Mesodermal cell (in vitro differentiated cells): ENCODE results near the gene LCN1.
A peak's percentile ranks its signal among the peaks of the same experiment; 100 is the strongest.
"Not testable (repeated sequence)": the region's sequence is repeated elsewhere in the genome, so short reads cannot be mapped to it uniquely, and the experiment has no call there.

ENCODE experiments used
- H3K27ac ChIP-seq: 2 replicates; pipeline ENCODE4 v1.7.0; 2013; ENCODE audit warnings: mild to moderate bottlenecking, low read depth, low read length, moderate library complexity; ENCODE audit not compliant: severe bottlenecking
- H3K36me3 ChIP-seq: 2 replicates; pipeline ENCODE4 v1.7.1; 2013; ENCODE audit warnings: mild to moderate bottlenecking, low read length, moderate library complexity; ENCODE audit not compliant: control insufficient read depth, insufficient read depth
- H3K4me1 ChIP-seq: one replicate; pipeline ENCODE4 v1.7.1; 2013; ENCODE audit warnings: mild to moderate bottlenecking, low read length; ENCODE audit not compliant: insufficient read depth, control insufficient read depth, poor library complexity, severe bottlenecking
- H3K4me3 ChIP-seq: 2 replicates; pipeline ENCODE4 v1.7.0; 2013; ENCODE audit warnings: low read length, control low read depth, mild to moderate bottlenecking; ENCODE audit not compliant: insufficient read depth, poor library complexity, severe bottlenecking; ENCODE audit errors: extremely low read depth
- H3K9me3 ChIP-seq: 2 replicates; pipeline ENCODE4 v1.7.1; 2013; ENCODE audit warnings: mild to moderate bottlenecking, low read length, moderate library complexity; ENCODE audit not compliant: control insufficient read depth
- WGBS, 2 experiments: methylation state at CpG; one replicate each; pipeline ENCODE4 v1.1.5; 2013; ENCODE audit warnings: missing lambda C conversion rate in 2 of 2; ENCODE audit not compliant: insufficient coverage in 2 of 2; 5-methylcytosine and 5-hydroxymethylcytosine counted together

LCN1 gene

GRCh38 chr9:135528842-135529435, 7.7 kb downstream of the LCN1 start:
- H3K9me3 ChIP-seq, H3K4me3 ChIP-seq, H3K36me3 ChIP-seq, H3K27ac ChIP-seq: not testable (repeated sequence)
- peaks cover 11% of the 10 kb centered on the region for H3K4me1 ChIP-seq
- WGBS, 2 experiments: 77 to 91% methylated on average over 2 to 5 of the region's 10 CpGs

GRCh38 chr9:135530146-135530545, 8.9 kb downstream of the LCN1 start:
- Histone ChIP-seq H3K27ac (no peak overlapping the region), H3K9me3 (no peaks in the 10 kb centered on the region)
- 78 to 91% methylated on average over 3 to 5 of the region's 5 CpGs for WGBS, 2 experiments

DNA sequence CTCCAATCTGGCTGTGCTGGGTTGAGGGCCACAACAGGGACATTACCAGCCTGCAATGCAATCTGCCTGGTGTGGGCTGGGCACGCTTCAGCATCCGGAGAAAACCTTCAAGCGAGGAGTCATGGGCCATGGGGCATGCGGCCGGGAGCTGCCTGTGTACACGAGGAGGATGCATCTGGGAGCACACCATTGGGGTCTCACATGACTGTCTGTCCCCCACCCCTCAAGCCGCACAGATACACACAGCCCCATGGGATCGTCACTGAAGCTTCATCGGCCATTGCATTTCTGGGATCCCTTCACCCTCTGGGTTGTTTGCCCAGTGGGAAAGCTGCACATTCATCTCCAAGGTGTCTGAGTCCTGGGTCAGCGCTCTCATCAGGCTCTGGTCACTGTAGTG, 9.9 kb downstream of the LCN1 start:
- H3K9me3 ChIP-seq: no peaks in the 10 kb centered on the region
- H3K27ac ChIP-seq: no peak overlapping the region
- 91 to 97% methylated on average over 8 to 10 of the region's 10 CpGs for WGBS, 2 experiments
- H3K36me3 ChIP-seq: no peaks in the 10 kb centered on the region
- H3K4me1 ChIP-seq: peaks cover 11% of the 10 kb centered on the region
- no peak overlapping the region for H3K4me3 ChIP-seq

More at GRCh38 chr9:135530146-135530545, 8.9 kb downstream of the LCN1 start:
- H3K36me3 ChIP-seq: no peaks in the 10 kb centered on the region
- H3K4me3 ChIP-seq: no peak overlapping the region
- peaks cover 8% of the 10 kb centered on the region for H3K4me1 ChIP-seq

- H3K4me3 ChIP-seq: no peak overlapping the region
- no peaks in the 10 kb centered on the region for H3K36me3 ChIP-seq
- peaks cover 4% of the 10 kb centered on the region for H3K4me1 ChIP-seq
- WGBS, 2 experiments: 89 to 92% methylated on average over 3 of the region's 3 CpGs
- H3K27ac ChIP-seq: no peak overlapping the region
- H3K9me3 ChIP-seq: no peaks in the 10 kb centered on the region
Observed at GRCh38 chr9:135533113-135533512, 11.9 kb downstream of the LCN1 start.

GRCh38 chr9:135533674-135534073, 12.4 kb downstream of the LCN1 start:
- WGBS, 2 experiments: 89 to 91% methylated on average over 9 to 11 of the region's 12 CpGs
- H3K4me3 ChIP-seq: no peak overlapping the region
- H3K36me3 ChIP-seq: no peaks in the 10 kb centered on the region
- H3K27ac ChIP-seq: no peak overlapping the region
- no peaks in the 10 kb centered on the region for H3K9me3 ChIP-seq
- peaks cover 4% of the 10 kb centered on the region for H3K4me1 ChIP-seq

GRCh38 chr9:135534192-135534711, 13.0 kb downstream of the LCN1 start:
- not testable (repeated sequence) for H3K4me1 ChIP-seq, H3K4me3 ChIP-seq, H3K9me3 ChIP-seq, H3K27ac ChIP-seq, H3K36me3 ChIP-seq
- WGBS, 2 experiments: 65 to 66% methylated on average over 8 to 10 of the region's 10 CpGs

- not testable (repeated sequence) for H3K36me3 ChIP-seq, H3K27ac ChIP-seq
- WGBS, 2 experiments: 93 to 98% methylated on average over 4 of the region's 4 CpGs
Observed at GRCh38 chr9:135534826-135535225, 13.6 kb downstream of the LCN1 start.

DNA sequence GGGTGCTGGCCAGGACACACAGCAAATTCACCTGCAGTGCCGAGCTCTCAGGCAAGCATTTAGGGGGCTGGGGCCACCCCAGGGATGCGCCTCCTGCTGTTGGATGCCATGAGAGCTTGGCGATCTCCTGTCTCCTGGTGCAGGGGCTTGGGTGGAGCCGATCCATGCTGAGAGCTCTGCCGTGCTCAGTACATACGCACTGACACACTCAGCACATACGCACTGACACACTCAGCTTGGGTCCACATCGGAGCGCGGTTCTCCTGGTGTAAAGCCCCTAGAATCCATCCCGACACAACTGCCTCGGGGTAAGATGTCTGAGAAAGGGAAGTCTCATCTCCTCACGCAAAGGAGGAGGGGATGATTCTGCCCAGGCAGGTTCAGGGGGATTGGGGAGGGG, 14.4 kb downstream of the LCN1 start:
- not testable (repeated sequence) for H3K36me3 ChIP-seq, H3K4me1 ChIP-seq, H3K9me3 ChIP-seq, H3K27ac ChIP-seq, H3K4me3 ChIP-seq
- WGBS, 2 experiments: 88 to 91% methylated on average over 3 to 11 of the region's 13 CpGs

More at GRCh38 chr9:135534826-135535225, 13.6 kb downstream of the LCN1 start:
- H3K9me3 ChIP-seq, H3K4me1 ChIP-seq, H3K4me3 ChIP-seq: not testable (repeated sequence)

- H3K9me3 ChIP-seq: no peaks in the 10 kb centered on the region
- peaks cover 6% of the 10 kb centered on the region for H3K4me1 ChIP-seq
- H3K36me3 ChIP-seq: no peaks in the 10 kb centered on the region
- 76 to 96% methylated on average over 4 to 6 of the region's 8 CpGs for WGBS, 2 experiments
- no peak overlapping the region for H3K27ac ChIP-seq
- no peak overlapping the region for H3K4me3 ChIP-seq
Observed at GRCh38 chr9:135536216-135536615, 15.0 kb downstream of the LCN1 start.

- H3K27ac ChIP-seq: peak overlapping the region; percentile 91
- WGBS, 2 experiments: 59 to 87% methylated on average over 3 to 5 of the region's 8 CpGs
- not testable (repeated sequence) for H3K4me3 ChIP-seq
Observed at GRCh38 chr9:135543262-135543894, 22.1 kb downstream of the LCN1 start.

DNA sequence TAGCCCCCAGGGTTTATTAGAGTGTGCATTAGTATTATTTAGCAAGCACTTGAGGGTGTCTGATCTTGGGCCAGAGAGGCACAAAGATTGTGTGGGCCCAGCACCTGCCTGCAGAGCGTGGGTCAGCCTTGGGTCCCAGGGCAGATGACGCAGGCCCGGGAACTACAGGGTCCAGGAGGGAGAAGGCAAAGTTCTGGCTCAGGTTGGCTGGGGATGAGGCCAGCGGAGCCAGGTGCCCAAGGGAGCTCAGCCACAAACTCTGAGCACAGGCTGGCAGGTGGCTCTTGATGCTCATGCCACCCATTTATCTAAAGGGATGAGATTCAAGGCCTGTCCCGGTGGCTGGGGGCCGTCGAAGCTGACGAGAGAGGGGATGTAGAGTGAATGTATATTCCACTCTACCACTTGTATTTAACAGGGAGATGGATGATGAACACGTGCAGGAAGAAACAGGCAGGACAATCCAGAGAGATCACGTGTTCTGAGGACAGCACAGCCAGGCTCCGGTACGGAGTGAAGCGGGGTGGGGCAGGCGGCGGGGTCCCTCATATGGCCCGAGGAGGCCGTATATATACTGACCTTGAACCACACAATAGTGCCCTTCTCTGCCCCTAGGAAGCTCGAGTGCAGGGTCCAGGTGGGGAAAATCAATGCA, 23.9 kb downstream of the LCN1 start:
- 95 to 96% methylated on average over 7 to 16 of the region's 18 CpGs for WGBS, 2 experiments
- peaks cover 11% of the 10 kb centered on the region for H3K4me1 ChIP-seq
- H3K4me3 ChIP-seq: no peak overlapping the region
- H3K9me3 ChIP-seq: no peaks in the 10 kb centered on the region
- no peaks in the 10 kb centered on the region for H3K36me3 ChIP-seq
- H3K27ac ChIP-seq: no peak overlapping the region

More at GRCh38 chr9:135543262-135543894, 22.1 kb downstream of the LCN1 start:
- not testable (repeated sequence) for H3K9me3 ChIP-seq, H3K36me3 ChIP-seq
- H3K4me1 ChIP-seq: peaks cover 11% of the 10 kb centered on the region
